Colonic mucosa (tissue), 4 donors: ENCODE results near the gene ANO1. TPM values are rescaled to one million over a fixed set of nuclear protein-coding genes. Genes with fewer than 3 reads are reported as not detected.

Experiments used
- DNase-seq: peaks from one replicate; pipeline ENCODE4 v3.0.0-alpha.2; 2020
- H3K27ac ChIP-seq: fragments of 200-600 bp; one replicate; pipeline ENCODE4 v1.8.0; 2021
- H3K27me3 ChIP-seq: fragments of 200-600 bp; one replicate; pipeline ENCODE4 v1.8.0; 2021
- H3K36me3 ChIP-seq: fragments of 200-600 bp; one replicate; pipeline ENCODE4 v1.8.0; 2021
- H3K4me1 ChIP-seq: fragments of 200-600 bp; one replicate; pipeline ENCODE4 v1.8.0; 2021; ENCODE audit warnings: mild to moderate bottlenecking
- H3K4me3 ChIP-seq: fragments of 200-600 bp; one replicate; pipeline ENCODE4 v1.8.0; 2021
- H3K9ac ChIP-seq, 2 donors: one replicate each; pipeline ENCODE4 v1.7.0; 2013; ENCODE audit warnings: control low read depth in 2 of 2, low read depth in 2 of 2, low read length in 2 of 2
- H3K9me3 ChIP-seq: fragments of 200-600 bp; one replicate; pipeline ENCODE4 v1.8.0; 2021
- intact Hi-C: fragments of 100-400 bp; cut with DNase I; formaldehyde crosslinking; loops from one replicate; pipeline ENCODE4 v1.14.1; 2022
- total RNA-seq, 2 donors: library from RNA; stranded (reverse); fragmentation: NEBNext Ultra II Directional in 1 of 2; extraction: Animal tissue kit (Norgen Biotek cat#: 25700) in 1 of 2; gene quantifications; one replicate each; pipeline ENCODE4 v1.2.1, GENCODE V29; 2021
- TF ChIP-seq, protein P1 (sequence below): fragments of 200-600 bp; IDR thresholded peaks from one replicate; pipeline ENCODE4 v1.8.0; 2022; ENCODE audit warnings: antibody characterized with exemption, mild to moderate bottlenecking
- donor health status: healthy.
- donor health status: DM: no; HTN: no; CAD: no.
- donor health status: DM: no; HTN: no; CAD: no.

The ANO1 gene
- total RNA-seq, 2 donors from 2014 or later = 8.3 to 16.4 TPM

- H3K4me3 ChIP-seq = no peak overlapping the region
- H3K27me3 ChIP-seq = no peaks in the 10 kb centered on the region
- no peak for DNase-seq
- no peaks in the 10 kb centered on the region for H3K9me3 ChIP-seq
- intact Hi-C loops = no loop called here
- TF ChIP-seq, protein P1, sequence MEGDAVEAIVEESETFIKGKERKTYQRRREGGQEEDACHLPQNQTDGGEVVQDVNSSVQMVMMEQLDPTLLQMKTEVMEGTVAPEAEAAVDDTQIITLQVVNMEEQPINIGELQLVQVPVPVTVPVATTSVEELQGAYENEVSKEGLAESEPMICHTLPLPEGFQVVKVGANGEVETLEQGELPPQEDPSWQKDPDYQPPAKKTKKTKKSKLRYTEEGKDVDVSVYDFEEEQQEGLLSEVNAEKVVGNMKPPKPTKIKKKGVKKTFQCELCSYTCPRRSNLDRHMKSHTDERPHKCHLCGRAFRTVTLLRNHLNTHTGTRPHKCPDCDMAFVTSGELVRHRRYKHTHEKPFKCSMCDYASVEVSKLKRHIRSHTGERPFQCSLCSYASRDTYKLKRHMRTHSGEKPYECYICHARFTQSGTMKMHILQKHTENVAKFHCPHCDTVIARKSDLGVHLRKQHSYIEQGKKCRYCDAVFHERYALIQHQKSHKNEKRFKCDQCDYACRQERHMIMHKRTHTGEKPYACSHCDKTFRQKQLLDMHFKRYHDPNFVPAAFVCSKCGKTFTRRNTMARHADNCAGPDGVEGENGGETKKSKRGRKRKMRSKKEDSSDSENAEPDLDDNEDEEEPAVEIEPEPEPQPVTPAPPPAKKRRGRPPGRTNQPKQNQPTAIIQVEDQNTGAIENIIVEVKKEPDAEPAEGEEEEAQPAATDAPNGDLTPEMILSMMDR = no peak
- H3K36me3 ChIP-seq = no peaks in the 10 kb centered on the region
- no peak overlapping the region for H3K27ac ChIP-seq
- H3K4me1 ChIP-seq = no peaks in the 10 kb centered on the region
- no peak overlapping the region for H3K9ac ChIP-seq
These were observed 26.8 kb downstream of the ANO1 start for GRCh38 chr11:70104961-70105360.

DNA sequence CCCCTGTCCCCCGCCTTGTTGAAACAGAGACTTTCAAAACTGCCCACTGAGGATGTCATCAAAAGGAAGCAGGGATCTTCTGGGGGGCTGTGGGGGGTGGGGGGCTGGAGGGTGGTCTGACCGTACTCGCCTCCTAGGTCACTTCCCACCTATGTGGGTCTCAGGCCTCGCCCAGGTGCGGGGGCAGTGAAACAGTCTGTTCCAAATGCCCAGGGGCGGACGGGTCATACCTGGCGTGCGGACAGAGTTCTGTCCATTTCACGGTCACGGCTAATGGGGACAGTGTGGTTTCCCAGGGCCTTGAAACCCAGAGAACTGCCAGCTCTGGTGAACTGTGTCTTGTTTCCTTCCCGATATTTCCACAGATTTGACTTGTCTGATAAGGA, 27.2 kb downstream of the ANO1 start:
- Histone ChIP-seq H3K27ac (no peak overlapping the region), H3K4me1 (no peaks in the 10 kb centered on the region), H3K36me3 (no peaks in the 10 kb centered on the region), H3K9ac (no peak overlapping the region), H3K9me3 (no peaks in the 10 kb centered on the region), H3K4me3 (no peak overlapping the region), H3K27me3 (no peaks in the 10 kb centered on the region)
- TF ChIP-seq, protein P1 = no peak
- intact Hi-C loops = no loop called here
- DNase-seq = no peak

DNA sequence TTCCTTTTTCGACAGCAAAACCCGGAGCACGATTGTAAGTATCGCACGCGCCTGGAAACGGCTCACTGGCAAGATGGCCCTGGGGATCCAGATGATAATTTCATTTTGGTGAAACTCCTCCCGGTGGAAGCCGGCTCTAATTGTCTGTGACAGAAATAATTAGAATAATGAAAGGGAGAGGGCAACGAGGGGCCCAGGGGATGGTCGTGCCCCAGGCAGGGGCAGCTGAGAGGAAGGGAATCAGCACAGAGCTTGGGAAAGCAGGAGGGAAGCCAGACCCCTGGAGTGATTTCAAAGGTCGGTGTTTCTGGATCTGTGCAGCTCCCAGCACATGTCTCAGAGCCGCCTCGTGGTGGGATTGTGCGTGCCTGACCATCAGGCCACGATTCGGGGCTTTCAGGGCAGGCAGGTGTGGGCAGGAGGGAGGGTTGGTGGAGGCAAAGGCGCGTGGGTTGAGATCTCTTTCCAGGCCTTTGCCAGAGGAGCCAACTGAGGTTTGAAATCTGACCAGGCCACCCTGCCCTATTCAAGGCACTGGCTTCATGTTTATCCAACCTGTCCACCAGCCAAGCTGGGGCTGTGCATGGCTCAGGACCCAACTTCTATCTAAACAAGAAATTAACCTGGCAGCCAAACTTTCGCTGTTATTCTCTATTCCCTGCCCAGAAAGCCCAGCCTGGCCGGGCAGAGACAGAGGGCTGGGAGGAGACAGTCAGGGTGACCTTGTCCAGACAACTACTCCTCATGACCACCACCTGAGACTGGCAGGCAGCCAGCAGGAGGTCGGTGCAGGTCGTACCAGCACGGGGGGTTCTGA, 27.8 kb downstream of the ANO1 start:
- Histone ChIP-seq H3K36me3 (no peaks in the 10 kb centered on the region), H3K27ac (no peak overlapping the region), H3K4me1 (no peaks in the 10 kb centered on the region), H3K4me3 (no peak overlapping the region), H3K27me3 (no peaks in the 10 kb centered on the region), H3K9ac (no peak overlapping the region), H3K9me3 (no peaks in the 10 kb centered on the region)
- TF ChIP-seq, protein P1 = no peak
- DNase-seq = no peak
- intact Hi-C loops = no loop called here

- DNase-seq = no peak
- no peaks in the 10 kb centered on the region for H3K27me3 ChIP-seq
- TF ChIP-seq, protein P1 = no peak
These were observed 28.6 kb downstream of the ANO1 start for GRCh38 chr11:70106757-70107156.

DNA sequence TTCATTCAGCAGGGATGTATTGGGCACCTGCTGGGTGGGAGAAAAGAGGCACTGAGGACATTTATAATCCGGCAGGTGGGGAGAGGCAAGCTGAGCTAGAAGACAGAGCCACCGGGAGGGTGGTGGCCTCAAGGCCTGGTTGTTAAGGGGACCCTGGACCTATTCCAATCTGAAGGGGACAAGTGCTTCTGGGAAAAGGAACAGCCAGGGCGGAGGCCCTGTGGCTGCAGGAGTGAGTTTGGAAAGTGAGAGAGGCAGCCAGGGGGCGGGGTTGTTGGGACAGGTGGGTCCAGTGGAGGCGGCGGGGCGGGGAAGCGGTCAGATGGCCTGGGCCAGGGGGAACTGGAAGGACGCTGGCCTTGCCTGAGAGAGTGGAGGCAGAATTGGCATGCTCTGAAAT, 29.1 kb downstream of the ANO1 start:
- Histone ChIP-seq H3K36me3 (no peaks in the 10 kb centered on the region), H3K9ac (no peak overlapping the region), H3K4me3 (no peak overlapping the region), H3K27ac (no peak overlapping the region), H3K9me3 (no peaks in the 10 kb centered on the region), H3K4me1 (no peaks in the 10 kb centered on the region), H3K27me3 (no peaks in the 10 kb centered on the region)
- intact Hi-C loops = no loop called here
- DNase-seq = no peak
- TF ChIP-seq, protein P1 = no peak

More at GRCh38 chr11:70106757-70107156, 28.6 kb downstream of the ANO1 start:
- intact Hi-C loops = no loop called here
- no peaks in the 10 kb centered on the region for H3K9me3 ChIP-seq
- H3K4me1 ChIP-seq = no peaks in the 10 kb centered on the region
- no peak overlapping the region for H3K9ac ChIP-seq
- H3K36me3 ChIP-seq = no peaks in the 10 kb centered on the region
- H3K4me3 ChIP-seq = no peak overlapping the region
- no peak overlapping the region for H3K27ac ChIP-seq
